DMS153 treated with DMSO at 0.1 percent for 48 hours (cell line): Measurements from ENCODE around the gene EIF4EBP2.
A peak's percentile ranks its signal among the peaks of the same experiment; 100 is the strongest.

Source experiments
- DNase-seq: peaks from one replicate; lab custom pipeline; 2025; ENCODE audit not compliant: unreplicated experiment; lab: John Stamatoyannopoulos, UW

The EIF4EBP2 gene

GRCh38 chr10:70432101-70432500 is 28.2 kb downstream of the EIF4EBP2 start:
- DNase-seq, result no peak

- DNase-seq, result no peak
Measured at GRCh38 chr10:70432561-70433263, 28.8 kb downstream of the EIF4EBP2 start.

- DNase-seq, result no peak
Measured at GRCh38 chr10:70433581-70434280, 29.8 kb downstream of the EIF4EBP2 start.

GRCh38 chr10:70435241-70436085 is 31.5 kb downstream of the EIF4EBP2 start:
- DNase-seq, result no peak

GRCh38 chr10:70437721-70438120 is 33.8 kb downstream of the EIF4EBP2 start:
- DNase-seq, result no peak

- no peak for DNase-seq
Measured at GRCh38 chr10:70440296-70441160, 36.6 kb downstream of the EIF4EBP2 start.

GRCh38 chr10:70441161-70441894 is 37.4 kb downstream of the EIF4EBP2 start, which contains the start of gene NODAL:
TSS of gene NODAL (minus strand) at chr10:70441681. CDS start at chr10:70441667, 14 bp downstream.
- DNase-seq, result no peak

- DNase-seq, result no peak
Measured at GRCh38 chr10:70441895-70442309, 38.0 kb downstream of the EIF4EBP2 start.

GRCh38 chr10:70442332-70442988 is 38.5 kb downstream of the EIF4EBP2 start:
- DNase-seq, result no peak

- DNase-seq, result no peak
Measured at GRCh38 chr10:70444744-70445143, 40.8 kb downstream of the EIF4EBP2 start.

- no peak for DNase-seq
Measured at GRCh38 chr10:70445718-70446657, 42.0 kb downstream of the EIF4EBP2 start.

GRCh38 chr10:70448236-70448635 is 44.3 kb downstream of the EIF4EBP2 start:
- no peak for DNase-seq

- no peak for DNase-seq
Measured at GRCh38 chr10:70455213-70455630, 51.3 kb downstream of the EIF4EBP2 start.

GRCh38 chr10:70456164-70456563 is 52.2 kb downstream of the EIF4EBP2 start:
- DNase-seq, result no peak

GRCh38 chr10:70457759-70458305 is 53.9 kb downstream of the EIF4EBP2 start:
- no peak for DNase-seq

GRCh38 chr10:70458329-70459060 is 54.5 kb downstream of the EIF4EBP2 start:
- DNase-seq, result peak; percentile 14

- DNase-seq, result no peak
Measured at GRCh38 chr10:70459061-70459773, 55.3 kb downstream of the EIF4EBP2 start.
